Adipocyte (in vitro differentiated cells): Measurements from ENCODE around the gene B3GAT3.
A peak's percentile ranks its signal among the peaks of the same experiment; 100 is the strongest.
"Not testable (repeated sequence)": the region's sequence is repeated elsewhere in the genome, so short reads cannot be mapped to it uniquely, and the experiment has no call there.

ENCODE experiments used
- DNase-seq: peaks from one replicate; pipeline ENCODE4 v3.0.0-alpha.2; 2015; ENCODE audit warnings: low read depth
- H3K27me3 ChIP-seq: replicated peaks from 2 replicates; pipeline ENCODE4 v1.7.0; 2013; ENCODE audit warnings: mild to moderate bottlenecking, low read length, moderate library complexity; ENCODE audit not compliant: control insufficient read depth, insufficient read depth
- H3K36me3 ChIP-seq: 2 replicates; pipeline ENCODE4 v1.7.0; 2013; ENCODE audit warnings: low read length, mild to moderate bottlenecking, moderate library complexity; ENCODE audit not compliant: control insufficient read depth, insufficient read depth, severe bottlenecking
- H3K4me1 ChIP-seq: 2 replicates; pipeline ENCODE4 v1.7.0; 2013; ENCODE audit warnings: mild to moderate bottlenecking, low read length, moderate library complexity; ENCODE audit not compliant: control insufficient read depth, insufficient read depth
- H3K4me3 ChIP-seq: 2 replicates; pipeline ENCODE4 v1.7.0; 2013; ENCODE audit warnings: mild to moderate bottlenecking, low read length, moderate library complexity
- H3K9ac ChIP-seq: 2 replicates; pipeline ENCODE4 v1.7.0; 2013; ENCODE audit warnings: mild to moderate bottlenecking, low read length, moderate library complexity
- H3K9me3 ChIP-seq: 2 replicates; pipeline ENCODE4 v1.7.0; 2013; ENCODE audit warnings: mild to moderate bottlenecking, low read length, moderate library complexity; ENCODE audit not compliant: control insufficient read depth

B3GAT3 gene

GRCh38 chr11:62644220-62644619, 22.4 kb upstream of the B3GAT3 start:
- H3K27me3 ChIP-seq: no peaks in the 10 kb centered on the region
- no peak for DNase-seq
- H3K9ac ChIP-seq: peak overlapping the region; percentile 99
- H3K4me3 ChIP-seq: no peak overlapping the region
- peaks cover 30% of the 10 kb centered on the region for H3K36me3 ChIP-seq
- peaks cover 30% of the 10 kb centered on the region for H3K4me1 ChIP-seq
- H3K9me3 ChIP-seq: no peaks in the 10 kb centered on the region

DNA sequence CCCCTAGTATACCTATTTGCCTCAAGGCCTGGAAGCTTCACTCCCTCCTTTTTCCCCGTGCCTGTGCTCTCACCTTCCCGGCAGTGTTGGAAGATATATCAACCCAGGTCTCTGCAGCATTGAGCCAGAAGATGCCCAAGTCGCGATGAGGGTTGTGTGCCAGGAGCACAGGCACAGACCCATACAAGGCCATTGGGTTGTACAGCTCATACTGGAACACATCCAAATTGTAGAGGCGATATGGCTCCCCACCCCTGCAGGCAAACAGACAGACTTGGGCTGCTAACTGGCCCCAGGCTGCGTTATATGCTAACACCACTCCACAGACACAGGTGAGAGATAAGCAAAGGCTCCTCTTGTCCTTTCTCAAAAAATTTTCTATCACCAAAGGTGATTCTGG, 10.7 kb upstream of the B3GAT3 start:
- no peaks in the 10 kb centered on the region for H3K9me3 ChIP-seq
- no peaks in the 10 kb centered on the region for H3K4me1 ChIP-seq
- H3K4me3 ChIP-seq: no peak overlapping the region
- H3K9ac ChIP-seq: no peak overlapping the region
- H3K36me3 ChIP-seq: peaks cover 97% of the 10 kb centered on the region
- no peaks in the 10 kb centered on the region for H3K27me3 ChIP-seq
- DNase-seq: no peak

DNA sequence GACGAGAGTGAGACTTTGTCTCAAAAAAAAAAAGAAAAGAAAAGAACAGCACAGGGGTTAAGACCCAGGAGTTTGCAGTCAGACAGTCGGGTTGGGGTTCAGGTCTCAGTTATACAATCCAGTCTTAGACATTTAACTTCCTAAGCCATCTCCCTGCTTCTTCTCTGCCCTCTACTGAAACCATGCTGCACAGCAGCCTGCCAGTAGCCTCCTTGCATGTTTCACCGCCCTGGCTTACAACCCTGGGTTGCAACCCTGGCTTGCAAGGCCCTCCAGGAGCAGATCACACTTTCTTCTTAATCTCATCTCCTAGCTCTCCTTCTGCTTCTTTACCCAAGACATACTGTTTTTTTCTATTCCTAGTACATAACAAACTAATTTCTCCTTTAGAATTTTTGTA, 5.9 kb upstream of the B3GAT3 start:
- Histone ChIP-seq H3K9ac (no peak overlapping the region), H3K36me3 (peaks cover 78% of the 10 kb centered on the region), H3K4me1 (peaks cover 1% of the 10 kb centered on the region), H3K4me3 (no peak overlapping the region), H3K27me3 (no peaks in the 10 kb centered on the region), H3K9me3 (no peaks in the 10 kb centered on the region)
- no peak for DNase-seq

- peak overlapping the region; percentile 93 for H3K4me3 ChIP-seq
Measured at GRCh38 chr11:62622476-62623089, 797 bp upstream of the B3GAT3 start.

GRCh38 chr11:62621027-62621566, 689 bp downstream of the B3GAT3 start:
- H3K4me1 ChIP-seq: peaks cover 22% of the 10 kb centered on the region
- peaks cover 19% of the 10 kb centered on the region for H3K36me3 ChIP-seq
- no peak for DNase-seq
- H3K9ac ChIP-seq: peak overlapping the region; percentile 97
- H3K9me3 ChIP-seq: no peaks in the 10 kb centered on the region
- peak overlapping the region; percentile 93 for H3K4me3 ChIP-seq
- no peaks in the 10 kb centered on the region for H3K27me3 ChIP-seq

More at GRCh38 chr11:62622476-62623089, 797 bp upstream of the B3GAT3 start:
- no peak for DNase-seq
- Histone ChIP-seq H3K9me3 (no peaks in the 10 kb centered on the region), H3K27me3 (no peaks in the 10 kb centered on the region), H3K36me3 (peaks cover 27% of the 10 kb centered on the region), H3K9ac (peak overlapping the region; percentile 97), H3K4me1 (peaks cover 22% of the 10 kb centered on the region)

DNA sequence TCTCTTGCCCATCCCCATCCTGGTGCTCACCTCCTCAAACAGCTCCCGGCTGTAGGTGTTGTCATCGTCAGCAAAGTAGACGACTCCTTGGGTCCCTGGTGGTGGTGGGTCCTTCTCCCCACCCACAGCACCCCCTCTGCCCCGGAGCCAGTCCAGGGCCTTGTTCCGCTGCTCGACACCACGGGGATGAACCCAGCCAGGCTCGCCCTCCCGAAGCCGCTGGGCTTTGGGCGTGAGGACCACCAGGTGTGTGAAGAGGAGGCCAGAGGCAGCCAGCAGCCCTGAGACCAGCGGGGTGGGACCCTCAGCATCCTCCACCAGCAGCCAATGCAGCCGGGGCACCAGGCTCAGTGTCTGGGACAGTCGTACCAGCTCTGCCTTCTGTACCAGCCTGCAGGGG, 4.8 kb downstream of the B3GAT3 start:
- not testable (repeated sequence) for H3K9ac ChIP-seq, H3K4me3 ChIP-seq, H3K27me3 ChIP-seq, H3K9me3 ChIP-seq, DNase-seq
- Histone ChIP-seq H3K4me1 (peaks cover 18% of the 10 kb centered on the region), H3K36me3 (peaks cover 12% of the 10 kb centered on the region)

GRCh38 chr11:62615521-62615920, 6.3 kb downstream of the B3GAT3 start:
- no peak overlapping the region for H3K4me3 ChIP-seq
- H3K4me1 ChIP-seq: peaks cover 18% of the 10 kb centered on the region
- no peaks in the 10 kb centered on the region for H3K9me3 ChIP-seq
- peaks cover 18% of the 10 kb centered on the region for H3K36me3 ChIP-seq
- no peaks in the 10 kb centered on the region for H3K27me3 ChIP-seq
- H3K9ac ChIP-seq: no peak overlapping the region
- DNase-seq: no peak

GRCh38 chr11:62614275-62614674, 7.5 kb downstream of the B3GAT3 start:
- Histone ChIP-seq H3K27me3 (no peaks in the 10 kb centered on the region), H3K9ac (peak overlapping the region; percentile 16), H3K4me1 (peaks cover 13% of the 10 kb centered on the region), H3K4me3 (no peak overlapping the region), H3K9me3 (no peaks in the 10 kb centered on the region), H3K36me3 (peaks cover 26% of the 10 kb centered on the region)
- no peak for DNase-seq

GRCh38 chr11:62613291-62613778, 8.5 kb downstream of the B3GAT3 start:
- no peak for DNase-seq
- Histone ChIP-seq H3K27me3 (no peaks in the 10 kb centered on the region), H3K9ac (peak overlapping the region; percentile 37), H3K36me3 (peaks cover 35% of the 10 kb centered on the region), H3K9me3 (no peaks in the 10 kb centered on the region), H3K4me1 (peaks cover 13% of the 10 kb centered on the region), H3K4me3 (no peak overlapping the region)

- H3K9me3 ChIP-seq: no peaks in the 10 kb centered on the region
- H3K27me3 ChIP-seq: no peaks in the 10 kb centered on the region
- DNase-seq: peak; percentile 90
- H3K4me3 ChIP-seq: peak within 1 kb of the TSS; percentile 92
- peaks cover 13% of the 10 kb centered on the region for H3K4me1 ChIP-seq
- H3K36me3 ChIP-seq: peaks cover 41% of the 10 kb centered on the region
- peak within 1 kb of the TSS; percentile 96 for H3K9ac ChIP-seq
Measured at GRCh38 chr11:62612366-62613290, 9.2 kb downstream of the B3GAT3 start, which contains the start of the genes EML3 and ROM1. TSS of gene EML3 (minus strand) at chr11:62612775. CDS start at chr11:62612457, 318 bp downstream. TSS of gene ROM1 (plus strand) at chr11:62613257. CDS start at chr11:62613282, 25 bp downstream.
